HEK293 (cell line): ENCODE measurements around the gene ABCF1.

Experiments
- BCL11A ChIP-seq: fragments of 450-650 bp; formaldehyde crosslinking; IDR thresholded peaks from 2 replicates; pipeline ENCODE4 v1.5.1; 2016; ENCODE audit warnings: low read depth, missing biosample characterization, missing genetic modification characterization
- GLIS1 ChIP-seq: fragments of 450-650 bp; formaldehyde crosslinking; IDR thresholded peaks from 2 replicates; pipeline ENCODE4 v1.5.1; 2016; ENCODE audit warnings: missing biosample characterization, missing genetic modification characterization
- IKZF3 ChIP-seq: fragments of 450-650 bp; IDR thresholded peaks from 2 replicates; pipeline ENCODE4 v1.5.0; 2018; ENCODE audit warnings: missing biosample characterization, mild to moderate bottlenecking, missing genetic modification characterization, moderate library complexity
- KLF10 ChIP-seq: fragments of 450-650 bp; IDR thresholded peaks from 2 replicates; pipeline ENCODE4 v1.5.1; 2018; ENCODE audit warnings: missing biosample characterization, mild to moderate bottlenecking, missing genetic modification characterization
- KLF9 ChIP-seq: fragments of 450-650 bp; formaldehyde crosslinking; IDR thresholded peaks from 2 replicates; pipeline ENCODE4 v1.5.1; 2016; ENCODE audit warnings: missing biosample characterization, missing genetic modification characterization, low read depth
- RBAK ChIP-seq: fragments of 450-650 bp; formaldehyde crosslinking; IDR thresholded peaks from 2 replicates; pipeline ENCODE4 v1.5.1; 2016; ENCODE audit warnings: missing biosample characterization, missing genetic modification characterization
- ZBTB20 ChIP-seq: fragments of 450-650 bp; formaldehyde crosslinking; IDR thresholded peaks from 2 replicates; pipeline ENCODE4 v1.5.1; 2016; ENCODE audit warnings: missing biosample characterization, missing genetic modification characterization
- ZBTB48 ChIP-seq: fragments of 450-650 bp; formaldehyde crosslinking; IDR thresholded peaks from 2 replicates; pipeline ENCODE4 v1.5.1; 2016; ENCODE audit warnings: missing biosample characterization, missing genetic modification characterization
- ZFP41 ChIP-seq: fragments of 450-650 bp; formaldehyde crosslinking; IDR thresholded peaks from 2 replicates; pipeline ENCODE4 v1.5.1; 2016; ENCODE audit warnings: missing biosample characterization, missing genetic modification characterization, borderline replicate concordance
- ZNF112 ChIP-seq: fragments of 450-650 bp; formaldehyde crosslinking; IDR thresholded peaks from 2 replicates; pipeline ENCODE4 v1.5.0; 2017; ENCODE audit warnings: missing biosample characterization, missing genetic modification characterization
- ZNF140 ChIP-seq: fragments of 450-650 bp; formaldehyde crosslinking; IDR thresholded peaks from 2 replicates; pipeline ENCODE4 v1.5.1; 2016; ENCODE audit warnings: missing biosample characterization, missing genetic modification characterization
- ZNF2 ChIP-seq: fragments of 450-650 bp; formaldehyde crosslinking; IDR thresholded peaks from 2 replicates; pipeline ENCODE4 v1.5.1; 2016; ENCODE audit warnings: missing biosample characterization, missing genetic modification characterization
- ZNF239 ChIP-seq: fragments of 450-650 bp; formaldehyde crosslinking; IDR thresholded peaks from 2 replicates; pipeline ENCODE4 v1.5.1; 2016; ENCODE audit warnings: missing biosample characterization, missing genetic modification characterization
- ZNF302 ChIP-seq: fragments of 450-650 bp; formaldehyde crosslinking; IDR thresholded peaks from 2 replicates; pipeline ENCODE4 v1.5.1; 2016; ENCODE audit warnings: missing biosample characterization, missing genetic modification characterization, low read depth
- ZNF311 ChIP-seq: fragments of 450-650 bp; formaldehyde crosslinking; IDR thresholded peaks from 2 replicates; pipeline ENCODE4 v1.5.1; 2017; ENCODE audit warnings: missing biosample characterization, missing genetic modification characterization, borderline replicate concordance
- ZNF341 ChIP-seq: fragments of 450-650 bp; formaldehyde crosslinking; IDR thresholded peaks from 2 replicates; pipeline ENCODE4; 2016; ENCODE audit warnings: low read depth, missing biosample characterization, missing genetic modification characterization
- ZNF394 ChIP-seq: fragments of 450-650 bp; formaldehyde crosslinking; IDR thresholded peaks from 2 replicates; pipeline ENCODE4 v1.5.1; 2016; ENCODE audit warnings: missing biosample characterization, missing genetic modification characterization, mild to moderate bottlenecking, moderate library complexity, borderline replicate concordance
- ZNF473 ChIP-seq: fragments of 450-650 bp; formaldehyde crosslinking; IDR thresholded peaks from 2 replicates; pipeline ENCODE4 v1.5.1; 2017; ENCODE audit warnings: missing biosample characterization, missing genetic modification characterization
- ZNF510 ChIP-seq: fragments of 450-650 bp; formaldehyde crosslinking; IDR thresholded peaks from 2 replicates; pipeline ENCODE4 v1.5.1; 2018; ENCODE audit warnings: mild to moderate bottlenecking, missing genetic modification characterization, missing biosample characterization; ENCODE audit not compliant: insufficient replicate concordance
- ZNF610 ChIP-seq: fragments of 450-650 bp; formaldehyde crosslinking; IDR thresholded peaks from 2 replicates; pipeline ENCODE4 v1.5.1; 2016; ENCODE audit warnings: missing biosample characterization, missing genetic modification characterization, borderline replicate concordance
- ZNF670 ChIP-seq: fragments of 450-650 bp; formaldehyde crosslinking; IDR thresholded peaks from 2 replicates; pipeline ENCODE4 v1.5.1; 2016; ENCODE audit warnings: missing biosample characterization, missing genetic modification characterization, low read depth
- ZNF785 ChIP-seq: fragments of 450-650 bp; formaldehyde crosslinking; IDR thresholded peaks from 2 replicates; pipeline ENCODE4 v1.5.1; 2016; ENCODE audit warnings: missing biosample characterization, missing genetic modification characterization
- ZSCAN23 ChIP-seq: fragments of 450-650 bp; formaldehyde crosslinking; IDR thresholded peaks from 2 replicates; pipeline ENCODE4 v1.5.1; 2016; ENCODE audit warnings: missing biosample characterization, missing genetic modification characterization
- TF ChIP-seq, protein P1 (sequence below): fragments of 450-650 bp; formaldehyde crosslinking; IDR thresholded peaks from 2 replicates; pipeline ENCODE4 v1.5.1; 2016; ENCODE audit warnings: missing biosample characterization, missing genetic modification characterization, borderline replicate concordance
- TF ChIP-seq, protein P2 (sequence below): sonication (generic); formaldehyde crosslinking; IDR thresholded peaks from 2 replicates; pipeline ENCODE4 v1.8.1; 2022; ENCODE audit warnings: mild to moderate bottlenecking, moderate library complexity, missing genetic modification reagents
- TF ChIP-seq, protein P3 (sequence below): fragments of 450-650 bp; formaldehyde crosslinking; IDR thresholded peaks from 2 replicates; pipeline ENCODE4 v1.5.1; 2016; ENCODE audit warnings: missing biosample characterization, missing genetic modification characterization
- TF ChIP-seq, protein P4 (sequence below): fragments of 450-650 bp; formaldehyde crosslinking; IDR thresholded peaks from 2 replicates; pipeline ENCODE4 v1.5.1; 2017; ENCODE audit warnings: missing biosample characterization, mild to moderate bottlenecking, missing genetic modification characterization, moderate library complexity
- TF ChIP-seq, protein P5 (sequence below): fragments of 450-650 bp; formaldehyde crosslinking; IDR thresholded peaks from 2 replicates; pipeline ENCODE4 v1.5.1; 2016; ENCODE audit warnings: missing biosample characterization, missing genetic modification characterization

Gene ABCF1

DNA sequence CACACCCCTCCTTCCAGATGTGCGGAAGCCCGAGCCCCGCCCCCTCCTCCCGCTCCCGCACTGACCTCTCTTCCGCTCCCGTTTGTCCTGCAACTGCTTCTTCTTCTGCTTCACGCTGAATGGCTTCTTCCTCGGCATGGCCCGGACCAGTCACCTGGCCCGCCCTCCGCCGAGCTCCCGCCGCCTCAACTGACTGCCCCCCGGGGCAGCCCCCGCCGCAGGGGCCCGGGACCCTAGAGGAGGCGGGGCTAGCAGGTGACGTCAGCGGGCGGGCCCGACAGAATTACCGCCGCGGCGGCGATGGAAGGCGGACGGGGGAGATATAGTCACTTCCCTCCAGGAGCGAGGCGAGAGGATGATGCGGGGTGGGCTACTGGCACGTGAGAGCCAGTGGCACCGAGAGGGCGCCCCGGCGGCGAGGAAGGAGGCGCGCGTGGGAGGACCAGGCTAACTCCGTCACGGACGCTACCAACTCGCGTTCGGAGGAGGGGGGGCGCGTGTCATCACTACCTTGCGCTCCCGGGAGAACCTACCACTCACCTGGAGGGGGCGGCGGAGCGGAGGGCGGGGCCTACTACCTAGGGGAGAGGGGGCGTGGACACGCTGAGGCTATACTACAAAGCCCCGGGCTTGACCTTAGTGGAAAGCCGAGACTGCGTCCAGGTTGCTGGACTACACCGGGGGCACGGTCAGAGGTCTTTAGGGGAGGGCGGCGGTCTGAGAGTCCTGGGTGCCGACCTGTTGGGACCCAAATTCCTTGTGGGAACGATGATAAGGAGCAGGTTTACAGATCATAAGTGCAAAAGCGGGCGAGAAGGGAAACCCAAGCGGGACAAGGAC lies 15.0 kb upstream of the ABCF1 start, which contains the start of gene GNL1 (continued):
- peak; percentile 43; the same call in 1 of the 2 replicates for TF ChIP-seq ZSCAN23 (tag by site-specific recombination)
- peak; percentile 68 for TF ChIP-seq IKZF3 (tag by site-specific recombination)
- no peak for TF ChIP-seq ZFP41 (tag by site-specific recombination)
- TF ChIP-seq ZNF2: 0 out of 2 replicates have a peak, but pooled peaks have one; percentile 43
- TF ChIP-seq ZNF239 (tag by site-specific recombination): no peak
- no peak for TF ChIP-seq ZNF473 (tag by site-specific recombination)
- no peak for TF ChIP-seq ZNF610 (tag by site-specific recombination)
- TF ChIP-seq KLF9 (tag by site-specific recombination): peak; percentile 97
- TF ChIP-seq ZBTB20 (tag by site-specific recombination): peak; percentile 83
- TF ChIP-seq, protein P1, sequence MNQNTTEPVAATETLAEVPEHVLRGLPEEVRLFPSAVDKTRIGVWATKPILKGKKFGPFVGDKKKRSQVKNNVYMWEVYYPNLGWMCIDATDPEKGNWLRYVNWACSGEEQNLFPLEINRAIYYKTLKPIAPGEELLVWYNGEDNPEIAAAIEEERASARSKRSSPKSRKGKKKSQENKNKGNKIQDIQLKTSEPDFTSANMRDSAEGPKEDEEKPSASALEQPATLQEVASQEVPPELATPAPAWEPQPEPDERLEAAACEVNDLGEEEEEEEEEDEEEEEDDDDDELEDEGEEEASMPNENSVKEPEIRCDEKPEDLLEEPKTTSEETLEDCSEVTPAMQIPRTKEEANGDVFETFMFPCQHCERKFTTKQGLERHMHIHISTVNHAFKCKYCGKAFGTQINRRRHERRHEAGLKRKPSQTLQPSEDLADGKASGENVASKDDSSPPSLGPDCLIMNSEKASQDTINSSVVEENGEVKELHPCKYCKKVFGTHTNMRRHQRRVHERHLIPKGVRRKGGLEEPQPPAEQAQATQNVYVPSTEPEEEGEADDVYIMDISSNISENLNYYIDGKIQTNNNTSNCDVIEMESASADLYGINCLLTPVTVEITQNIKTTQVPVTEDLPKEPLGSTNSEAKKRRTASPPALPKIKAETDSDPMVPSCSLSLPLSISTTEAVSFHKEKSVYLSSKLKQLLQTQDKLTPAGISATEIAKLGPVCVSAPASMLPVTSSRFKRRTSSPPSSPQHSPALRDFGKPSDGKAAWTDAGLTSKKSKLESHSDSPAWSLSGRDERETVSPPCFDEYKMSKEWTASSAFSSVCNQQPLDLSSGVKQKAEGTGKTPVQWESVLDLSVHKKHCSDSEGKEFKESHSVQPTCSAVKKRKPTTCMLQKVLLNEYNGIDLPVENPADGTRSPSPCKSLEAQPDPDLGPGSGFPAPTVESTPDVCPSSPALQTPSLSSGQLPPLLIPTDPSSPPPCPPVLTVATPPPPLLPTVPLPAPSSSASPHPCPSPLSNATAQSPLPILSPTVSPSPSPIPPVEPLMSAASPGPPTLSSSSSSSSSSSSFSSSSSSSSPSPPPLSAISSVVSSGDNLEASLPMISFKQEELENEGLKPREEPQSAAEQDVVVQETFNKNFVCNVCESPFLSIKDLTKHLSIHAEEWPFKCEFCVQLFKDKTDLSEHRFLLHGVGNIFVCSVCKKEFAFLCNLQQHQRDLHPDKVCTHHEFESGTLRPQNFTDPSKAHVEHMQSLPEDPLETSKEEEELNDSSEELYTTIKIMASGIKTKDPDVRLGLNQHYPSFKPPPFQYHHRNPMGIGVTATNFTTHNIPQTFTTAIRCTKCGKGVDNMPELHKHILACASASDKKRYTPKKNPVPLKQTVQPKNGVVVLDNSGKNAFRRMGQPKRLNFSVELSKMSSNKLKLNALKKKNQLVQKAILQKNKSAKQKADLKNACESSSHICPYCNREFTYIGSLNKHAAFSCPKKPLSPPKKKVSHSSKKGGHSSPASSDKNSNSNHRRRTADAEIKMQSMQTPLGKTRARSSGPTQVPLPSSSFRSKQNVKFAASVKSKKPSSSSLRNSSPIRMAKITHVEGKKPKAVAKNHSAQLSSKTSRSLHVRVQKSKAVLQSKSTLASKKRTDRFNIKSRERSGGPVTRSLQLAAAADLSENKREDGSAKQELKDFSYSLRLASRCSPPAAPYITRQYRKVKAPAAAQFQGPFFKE (tag by site-specific recombination): no peak
- TF ChIP-seq ZNF785 (tag by site-specific recombination): peak; percentile 88; the same call in 1 of the 2 replicates
- TF ChIP-seq, protein P2, sequence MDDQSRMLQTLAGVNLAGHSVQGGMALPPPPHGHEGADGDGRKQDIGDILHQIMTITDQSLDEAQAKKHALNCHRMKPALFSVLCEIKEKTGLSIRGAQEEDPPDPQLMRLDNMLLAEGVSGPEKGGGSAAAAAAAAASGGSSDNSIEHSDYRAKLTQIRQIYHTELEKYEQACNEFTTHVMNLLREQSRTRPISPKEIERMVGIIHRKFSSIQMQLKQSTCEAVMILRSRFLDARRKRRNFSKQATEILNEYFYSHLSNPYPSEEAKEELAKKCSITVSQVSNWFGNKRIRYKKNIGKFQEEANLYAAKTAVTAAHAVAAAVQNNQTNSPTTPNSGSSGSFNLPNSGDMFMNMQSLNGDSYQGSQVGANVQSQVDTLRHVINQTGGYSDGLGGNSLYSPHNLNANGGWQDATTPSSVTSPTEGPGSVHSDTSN (CRISPR knock-in tag): peak; percentile 89; the same call in 1 of the 2 replicates
- no peak for TF ChIP-seq ZNF341 (tag by site-specific recombination)
- TF ChIP-seq, protein P3, sequence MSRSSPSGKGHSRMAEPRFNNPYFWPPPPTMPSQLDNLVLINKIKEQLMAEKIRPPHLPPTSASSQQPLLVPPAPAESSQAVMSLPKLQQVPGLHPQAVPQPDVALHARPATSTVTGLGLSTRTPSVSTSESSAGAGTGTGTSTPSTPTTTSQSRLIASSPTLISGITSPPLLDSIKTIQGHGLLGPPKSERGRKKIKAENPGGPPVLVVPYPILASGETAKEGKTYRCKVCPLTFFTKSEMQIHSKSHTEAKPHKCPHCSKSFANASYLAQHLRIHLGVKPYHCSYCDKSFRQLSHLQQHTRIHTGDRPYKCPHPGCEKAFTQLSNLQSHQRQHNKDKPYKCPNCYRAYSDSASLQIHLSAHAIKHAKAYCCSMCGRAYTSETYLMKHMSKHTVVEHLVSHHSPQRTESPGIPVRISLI: no peak
- TF ChIP-seq, protein P4, sequence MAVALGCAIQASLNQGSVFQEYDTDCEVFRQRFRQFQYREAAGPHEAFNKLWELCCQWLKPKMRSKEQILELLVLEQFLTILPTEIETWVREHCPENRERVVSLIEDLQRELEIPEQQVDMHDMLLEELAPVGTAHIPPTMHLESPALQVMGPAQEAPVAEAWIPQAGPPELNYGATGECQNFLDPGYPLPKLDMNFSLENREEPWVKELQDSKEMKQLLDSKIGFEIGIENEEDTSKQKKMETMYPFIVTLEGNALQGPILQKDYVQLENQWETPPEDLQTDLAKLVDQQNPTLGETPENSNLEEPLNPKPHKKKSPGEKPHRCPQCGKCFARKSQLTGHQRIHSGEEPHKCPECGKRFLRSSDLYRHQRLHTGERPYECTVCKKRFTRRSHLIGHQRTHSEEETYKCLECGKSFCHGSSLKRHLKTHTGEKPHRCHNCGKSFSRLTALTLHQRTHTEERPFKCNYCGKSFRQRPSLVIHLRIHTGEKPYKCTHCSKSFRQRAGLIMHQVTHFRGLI (tag by site-specific recombination): no peak
- peak; percentile 77; the same call in 1 of the 2 replicates for TF ChIP-seq KLF10 (tag by site-specific recombination)
- peak; percentile 97 for TF ChIP-seq BCL11A (tag by site-specific recombination)
- TF ChIP-seq RBAK (tag by site-specific recombination): no peak
- no peak for TF ChIP-seq ZNF112 (tag by site-specific recombination)
- TF ChIP-seq ZNF311 (tag by site-specific recombination): no peak
- no peak for TF ChIP-seq ZNF510 (tag by site-specific recombination)
- peak; percentile 5; the same call in 1 of the 2 replicates for TF ChIP-seq ZBTB48 (tag by site-specific recombination)
- no peak for TF ChIP-seq ZNF302 (tag by site-specific recombination)
- no peak for TF ChIP-seq ZNF140 (tag by site-specific recombination)
- TF ChIP-seq, protein P5, sequence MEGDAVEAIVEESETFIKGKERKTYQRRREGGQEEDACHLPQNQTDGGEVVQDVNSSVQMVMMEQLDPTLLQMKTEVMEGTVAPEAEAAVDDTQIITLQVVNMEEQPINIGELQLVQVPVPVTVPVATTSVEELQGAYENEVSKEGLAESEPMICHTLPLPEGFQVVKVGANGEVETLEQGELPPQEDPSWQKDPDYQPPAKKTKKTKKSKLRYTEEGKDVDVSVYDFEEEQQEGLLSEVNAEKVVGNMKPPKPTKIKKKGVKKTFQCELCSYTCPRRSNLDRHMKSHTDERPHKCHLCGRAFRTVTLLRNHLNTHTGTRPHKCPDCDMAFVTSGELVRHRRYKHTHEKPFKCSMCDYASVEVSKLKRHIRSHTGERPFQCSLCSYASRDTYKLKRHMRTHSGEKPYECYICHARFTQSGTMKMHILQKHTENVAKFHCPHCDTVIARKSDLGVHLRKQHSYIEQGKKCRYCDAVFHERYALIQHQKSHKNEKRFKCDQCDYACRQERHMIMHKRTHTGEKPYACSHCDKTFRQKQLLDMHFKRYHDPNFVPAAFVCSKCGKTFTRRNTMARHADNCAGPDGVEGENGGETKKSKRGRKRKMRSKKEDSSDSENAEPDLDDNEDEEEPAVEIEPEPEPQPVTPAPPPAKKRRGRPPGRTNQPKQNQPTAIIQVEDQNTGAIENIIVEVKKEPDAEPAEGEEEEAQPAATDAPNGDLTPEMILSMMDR (tag by site-specific recombination): peak; percentile 62
- peak; percentile 89 for TF ChIP-seq GLIS1 (tag by site-specific recombination)
- TF ChIP-seq ZNF394: 0 out of 2 replicates have a peak, but pooled peaks have one; percentile 9
- TF ChIP-seq ZNF670 (tag by site-specific recombination): no peak
